UCSD-AML1 (cell line): Measurements from ENCODE around the gene PHF19.

Experiments used
- DNase-seq: peaks from one replicate; lab custom pipeline; 2025; ENCODE audit not compliant: unreplicated experiment; lab: John Stamatoyannopoulos, UW

The PHF19 gene

GRCh38 chr9:120855827-120856670 lies 20.9 kb downstream of the PHF19 start:
- no peak for DNase-seq

- no peak for DNase-seq
These were observed 22.2 kb downstream of the PHF19 start for GRCh38 chr9:120854596-120855327.

GRCh38 chr9:120853198-120853597 lies 23.8 kb downstream of the PHF19 start:
- DNase-seq: no peak

- DNase-seq: no peak
These were observed 24.6 kb downstream of the PHF19 start for GRCh38 chr9:120852240-120853010.

- DNase-seq: no peak
These were observed 25.5 kb downstream of the PHF19 start for GRCh38 chr9:120851449-120851848.

GRCh38 chr9:120850315-120850714 lies 26.7 kb downstream of the PHF19 start:
- no peak for DNase-seq

- DNase-seq: no peak
These were observed 30.1 kb downstream of the PHF19 start for GRCh38 chr9:120846906-120847305.

GRCh38 chr9:120846251-120846889 lies 30.6 kb downstream of the PHF19 start:
- DNase-seq: no peak

- DNase-seq: no peak
These were observed 31.7 kb downstream of the PHF19 start for GRCh38 chr9:120845255-120845654.

GRCh38 chr9:120842685-120843485 lies 34.1 kb downstream of the PHF19 start, which contains the start of gene PSMD5:
Gene PSMD5 (minus strand): TSS chr9:120842922. CDS start chr9:120842909, 13 bp downstream.
- no peak for DNase-seq

- no peak for DNase-seq
These were observed 34.9 kb downstream of the PHF19 start for GRCh38 chr9:120841930-120842684.

- no peak for DNase-seq
These were observed 37.8 kb downstream of the PHF19 start for GRCh38 chr9:120839146-120839545.

- DNase-seq: no peak
These were observed 39.1 kb downstream of the PHF19 start for GRCh38 chr9:120837921-120838320.

- DNase-seq: no peak
These were observed 43.7 kb downstream of the PHF19 start for GRCh38 chr9:120833325-120833724.

GRCh38 chr9:120832807-120833206 lies 44.2 kb downstream of the PHF19 start:
- no peak for DNase-seq

GRCh38 chr9:120830865-120831264 lies 46.1 kb downstream of the PHF19 start:
- DNase-seq: no peak

GRCh38 chr9:120830151-120830550 lies 46.8 kb downstream of the PHF19 start:
- DNase-seq: no peak

GRCh38 chr9:120829650-120830049 lies 47.3 kb downstream of the PHF19 start:
- no peak for DNase-seq

- DNase-seq: no peak
These were observed 56.9 kb downstream of the PHF19 start for GRCh38 chr9:120820095-120820494.
